K562 (cell line): ENCODE measurements around the gene PBX1. TPM values are rescaled to one million over a fixed set of nuclear protein-coding genes. Genes with fewer than 3 reads are reported as not detected.

ENCODE experiments used
- ATAC-seq: fragments of 200-7000 bp; cut with Tn5 transposase; 3 replicates; pipeline ENCODE4 v1.9.1; 2020; ENCODE audit warnings: moderate library complexity
- BruUV-seq: library from RNA; stranded (reverse); fragments of 400-500 nt; replicated peaks from 2 replicates; lab custom pipeline; 2021; lab: Mats Ljungman, UMichigan
- CTCF ChIA-PET: fragments of 300-600 bp; formaldehyde crosslinking; extraction: SDS; loops from one replicate; lab custom pipeline; 2021; ENCODE audit warnings: low intra/inter-chr PET ratio; lab: Yijun Ruan, JAX
- POLR2A ChIA-PET: fragments of 300-600, 350-650 bp; sonication (Branson Sonifier 250); formaldehyde crosslinking; extraction: SDS; loops from one replicate; lab custom pipeline; 2021; ENCODE audit warnings: antibody characterized with exemption, inconsistent platforms; lab: Yijun Ruan, JAX
- DNase-seq, 4 experiments: peaks; one replicate each; pipeline versions ENCODE4 v3.0.0 to v3.0.0-alpha.2; 2011 to 2018; ENCODE audit warnings: low spot score in 3 of 4, mixed read lengths in 3 of 4; ENCODE audit errors: extremely low read depth in 1 of 4
- FAIRE-seq: peaks from 2 replicates; lab custom pipeline; 2011; peaks lifted over from hg19 to GRCh38; lab: Jason Lieb, UNC
- H2AFZ ChIP-seq: 2 replicates; pipeline ENCODE4 v1.6.0; 2011; ENCODE audit warnings: low read depth, low read length, control low read depth, inconsistent platforms
- H3K27ac ChIP-seq: fragments of 200-600 bp; 3 replicates; pipeline ENCODE4 v1.8.0; 2011; ENCODE audit warnings: low read depth, mild to moderate bottlenecking, control low read depth, inconsistent platforms, low read length, moderate library complexity, mixed read lengths; ENCODE audit errors: extremely low read depth
- H3K27me3 ChIP-seq, 2 experiments: fragments of 300-600 bp in 1 of 2; 2 replicates in 1 of 2; 3 replicates in 1 of 2; pipeline versions ENCODE4 v1.6.0 to v1.8.0; 2011; ENCODE audit warnings: inconsistent platforms in 2 of 2, low read length in 2 of 2, mild to moderate bottlenecking in 1 of 2, mixed read lengths in 1 of 2, moderate library complexity in 1 of 2; ENCODE audit not compliant: control insufficient read depth in 2 of 2, insufficient read depth in 2 of 2
- H3K36me3 ChIP-seq: fragments of 300-600 bp; 3 replicates; pipeline ENCODE4 v1.8.0; 2011; ENCODE audit warnings: mild to moderate bottlenecking, low read length, inconsistent platforms; ENCODE audit not compliant: control insufficient read depth, insufficient read depth
- H3K4me1 ChIP-seq, 2 experiments: fragments of 200-600 bp in 1 of 2; replicated peaks in 1 of 2; 2 replicates in 1 of 2; 3 replicates in 1 of 2; pipeline versions ENCODE4 v1.5.1 to v1.8.0; 2011; ENCODE audit warnings: inconsistent platforms in 2 of 2, low read length in 2 of 2, mild to moderate bottlenecking in 1 of 2, mixed read lengths in 1 of 2, moderate library complexity in 1 of 2; ENCODE audit not compliant: control insufficient read depth in 2 of 2, insufficient read depth in 2 of 2
- H3K4me2 ChIP-seq: 2 replicates; pipeline ENCODE4 v1.6.1; 2011; ENCODE audit warnings: low read length, control low read depth, inconsistent platforms, mixed read lengths; ENCODE audit not compliant: insufficient read depth
- H3K4me3 ChIP-seq: fragments of 200-600 bp; sonication (generic), shearing (Covaris generic); 2 replicates; pipeline ENCODE4 v1.5.1; 2016; ENCODE audit warnings: control low read depth, inconsistent platforms
- H3K79me2 ChIP-seq: fragments of 200-600 bp; 3 replicates; pipeline ENCODE4 v1.8.0; 2011; ENCODE audit warnings: low read length, inconsistent platforms; ENCODE audit not compliant: control insufficient read depth, insufficient read depth
- H3K9ac ChIP-seq, 2 experiments: 2 replicates each; pipeline versions ENCODE4 v1.6.0 to v1.6.1; 2011; ENCODE audit warnings: low read depth in 2 of 2, low read length in 2 of 2, control low read depth in 1 of 2, inconsistent platforms in 1 of 2, mild to moderate bottlenecking in 1 of 2, mixed read lengths in 1 of 2; ENCODE audit not compliant: insufficient read depth in 1 of 2
- H3K9me1 ChIP-seq: one replicate; pipeline ENCODE4 v1.6.0; 2011; ENCODE audit warnings: inconsistent platforms, mild to moderate bottlenecking, low read length, moderate library complexity; ENCODE audit not compliant: control insufficient read depth, insufficient read depth
- H3K9me3 ChIP-seq: replicated peaks from 2 replicates; pipeline ENCODE4 v1.5.1; 2011; ENCODE audit warnings: low read depth, low read length, inconsistent platforms; ENCODE audit not compliant: control insufficient read depth, insufficient read depth
- H4K20me1 ChIP-seq: replicated peaks from 2 replicates; pipeline ENCODE4 v1.6.1; 2011; ENCODE audit warnings: low read length, inconsistent platforms, mixed read lengths; ENCODE audit not compliant: control insufficient read depth, insufficient read depth
- COPS2 ChIP-seq: fragments of 450-650 bp; conservative IDR thresholded peaks from 2 replicates; pipeline ENCODE4 v1.6.1; 2016; ENCODE audit warnings: mild to moderate bottlenecking, moderate library complexity
- ELF2 ChIP-seq: fragments of 250-450 bp; sonication (Bioruptor Pico); IDR thresholded peaks from 2 replicates; pipeline ENCODE4 v1.5.0; 2021; ENCODE audit warnings: mild to moderate bottlenecking
- GABPA ChIP-seq: fragments of 200-800 bp; sonication (Bioruptor generic); conservative IDR thresholded peaks from 2 replicates; pipeline ENCODE4 v1.6.1; 2016; ENCODE audit warnings: low read depth, missing genetic modification characterization, missing compliant biosample characterization
- GABPB2 ChIP-seq: fragments of 250-450 bp; sonication (Bioruptor Pico); conservative IDR thresholded peaks from 2 replicates; pipeline ENCODE4 v1.5.1; 2021; ENCODE audit warnings: mild to moderate bottlenecking
- KAT8 ChIP-seq: fragments of 450-650 bp; IDR thresholded peaks from 2 replicates; pipeline ENCODE4 v1.6.1; 2016; ENCODE audit warnings: low read depth, mild to moderate bottlenecking
- LCOR ChIP-seq: sonication (generic); formaldehyde crosslinking; IDR thresholded peaks from 2 replicates; pipeline ENCODE4 v1.8.0; 2022; ENCODE audit warnings: mild to moderate bottlenecking, missing genetic modification reagents
- SAFB ChIP-seq: fragments of 200-400 bp; formaldehyde crosslinking; IDR thresholded peaks from 2 replicates; pipeline ENCODE4 v1.6.1; 2017; ENCODE audit warnings: low read depth, low read length, borderline replicate concordance
- SRSF1 ChIP-seq: fragments of 200-400 bp; formaldehyde crosslinking; IDR thresholded peaks from 2 replicates; pipeline ENCODE4 v1.6.1; 2017; ENCODE audit warnings: mild to moderate bottlenecking, low read depth, low read length, moderate library complexity
- TGIF2 ChIP-seq: sonication (generic); formaldehyde crosslinking; IDR thresholded peaks from 2 replicates; pipeline ENCODE4 v1.8.1; 2022; ENCODE audit warnings: mild to moderate bottlenecking, missing genetic modification reagents, moderate library complexity
- ZNF316 ChIP-seq: fragments of 450-650 bp; IDR thresholded peaks from 2 replicates; pipeline ENCODE4 v1.6.1; 2016
- ZNF57 ChIP-seq: fragments of 450-650 bp; formaldehyde crosslinking; IDR thresholded peaks from 2 replicates; pipeline ENCODE4 v1.4.0; 2020; ENCODE audit warnings: mild to moderate bottlenecking, moderate library complexity
- ZNF778 ChIP-seq: fragments of 450-650 bp; formaldehyde crosslinking; IDR thresholded peaks from 2 replicates; pipeline ENCODE4 v1.4.0; 2020; ENCODE audit warnings: mild to moderate bottlenecking, moderate library complexity
- WGBS: fragments of 100-300 bp; shearing (Covaris generic); methylation state at CpG from one replicate; pipeline ENCODE4 v1.1.6; 2016; ENCODE audit warnings: low coverage, mixed read lengths; ENCODE audit not compliant: insufficient coverage; ENCODE audit errors: missing lambda C conversion rate; 5-methylcytosine and 5-hydroxymethylcytosine counted together
- in situ Hi-C: fragments of 300-500 bp; cut with MboI; formaldehyde crosslinking; loops from 4 replicates; pipeline ENCODE4 v1.15.0; 2018; ENCODE audit warnings: inconsistent platforms, mixed read lengths
- intact Hi-C: fragments of 100-400 bp; cut with micrococcal nuclease; formaldehyde crosslinking; loops from 2 replicates; pipeline ENCODE4 v1.14.2; 2022
- polyA plus RNA-seq, 8 experiments: library from polyadenylated mRNA; depleted of rRNA in 4 of 8; stranded (reverse) in 5 of 8; unstranded in 3 of 8; fragments of >200 nt; fragmentation: Nextera tagmentation in 2 of 8; fragmentation: Illumina TruSeq in 1 of 8; extraction: Ambion mirVana in 2 of 8; extraction: Trizol in 1 of 8; gene quantifications; 2 replicates each; pipeline versions ENCODE4 v1.2.1 to v1.2.3, GENCODE V29; 2011 to 2014; ENCODE audit warnings: inconsistent platforms in 1 of 8, missing spikeins in 1 of 8
- total RNA-seq, 7 experiments: library from RNA; depleted of rRNA in 6 of 7; stranded (reverse); fragments of >200 nt in 6 of 7; fragmentation: Illumina TruSeq in 2 of 7; extraction: Trizol in 2 of 7; gene quantifications; 2 replicates each; pipeline versions ENCODE4 v1.2.1 to v1.2.3, GENCODE V29; 2011 to 2021; ENCODE audit warnings: low replicate concordance in 1 of 7

Gene PBX1
- total and polyA plus RNA-seq, 9 of the 15 experiments (the other 6 are each of a cell fraction or from before 2014, with no cell fraction given) = 0.03 to 0.62 (median 0.17) TPM

- POLR2A ChIA-PET = interaction anchor here (0.6 kb wide), 1 partner anchor 186 kb away, joined by 5 read pairs; no protein-coding TSS in a partner anchor
- DNase-seq = no peak
- H3K79me2 ChIP-seq = no peaks in the 10 kb centered on the region
- no peak overlapping the region for H3K4me3 ChIP-seq
- no peak overlapping the region for H3K27ac ChIP-seq
- H3K9ac ChIP-seq = no peak overlapping the region
- FAIRE-seq = no peak
- intact Hi-C loops (loop anchor here (5.0 kb wide), 1 partner anchor 400 kb away; no protein-coding TSS in a partner anchor), in situ Hi-C loops (no loop called here)
- CTCF ChIA-PET = no interaction called here
- no peak overlapping the region for H3K4me2 ChIP-seq
- no peaks in the 10 kb centered on the region for H3K36me3 ChIP-seq
- WGBS = 2% methylated on average over 7 of the region's 7 CpGs
- no peaks in the 10 kb centered on the region; a peak in 2 of 5 replicates for H3K4me1 ChIP-seq
- no peaks in the 10 kb centered on the region for H3K9me1 ChIP-seq
- no peaks in the 10 kb centered on the region for H4K20me1 ChIP-seq
- H3K27me3 ChIP-seq = peaks cover 0 to 2% of the 10 kb centered on the region in 2 experiments; a peak in 1 of 5 replicates
- no TSS peak for BruUV-seq
- ATAC-seq = no peak
- H3K9me3 ChIP-seq = no peaks in the 10 kb centered on the region
- TF ChIP-seq LCOR = no peak
- TF ChIP-seq ELF2 (CRISPR knock-in tag) = no peak
- no peak for TF ChIP-seq KAT8
- TF ChIP-seq GABPA (tag) = no peak
- TF ChIP-seq SAFB = no peak
- no peak for TF ChIP-seq SRSF1
- TF ChIP-seq GABPB2 = no peak
- no peak for TF ChIP-seq ZNF316
- no peak for TF ChIP-seq ZNF57 (CRISPR knock-in tag)
- no peak for TF ChIP-seq COPS2
- no peak for TF ChIP-seq TGIF2 (CRISPR knock-in tag)
- no peak for TF ChIP-seq ZNF778 (CRISPR knock-in tag)
- H2AFZ ChIP-seq = no peak overlapping the region
Measured at GRCh38 chr1:164671966-164672571, 113.1 kb downstream of the PBX1 start.
